Dermis blood vessel endothelial cell (primary cell): ENCODE data around the gene NDUFAF5. TPM values are rescaled to one million over a fixed set of nuclear protein-coding genes. Genes with fewer than 3 reads are reported as not detected.
A peak's percentile ranks its signal among the peaks of the same experiment; 100 is the strongest.
"Not testable (repeated sequence)": the region's sequence is repeated elsewhere in the genome, so short reads cannot be mapped to it uniquely, and the experiment has no call there.

Experiments used
- DNase-seq: peaks from one replicate; pipeline ENCODE4 v3.0.0; 2010
- total RNA-seq: library from RNA; depleted of rRNA; stranded (reverse); fragments of >200 nt; gene quantifications from 2 replicates; pipeline ENCODE4 v1.2.3, GENCODE V29; 2014

The NDUFAF5 gene
- 15.1 and 17.7 TPM in 2 replicates for total RNA-seq

GRCh38 chr20:13784893-13785715, at the start of gene NDUFAF5, which contains the start of gene ESF1:
Gene NDUFAF5, plus strand, starts transcription at chr20:13785028. Its CDS starts 41 bp downstream, at chr20:13785069.
Gene ESF1, minus strand, starts transcription at chr20:13784919. Its CDS starts 1,779 bp downstream, at chr20:13783140.
- peak; percentile 98 for DNase-seq

GRCh38 chr20:13735826-13736225, 49.0 kb upstream of the NDUFAF5 start:
- no peak for DNase-seq

- no peak for DNase-seq
These were observed 48.2 kb upstream of the NDUFAF5 start for GRCh38 chr20:13736436-13737191.

- not testable (repeated sequence) for DNase-seq
These were observed 46.6 kb upstream of the NDUFAF5 start for GRCh38 chr20:13738187-13738586.

- no peak for DNase-seq
These were observed 44.8 kb upstream of the NDUFAF5 start for GRCh38 chr20:13739731-13740649.

GRCh38 chr20:13741879-13742278, 42.9 kb upstream of the NDUFAF5 start:
- no peak for DNase-seq

- DNase-seq, result peak; percentile 49
These were observed 40.5 kb upstream of the NDUFAF5 start for GRCh38 chr20:13744352-13744751.

GRCh38 chr20:13745784-13746183, 39.0 kb upstream of the NDUFAF5 start:
- DNase-seq, result no peak

- no peak for DNase-seq
These were observed 35.0 kb upstream of the NDUFAF5 start for GRCh38 chr20:13749811-13750210.

- no peak for DNase-seq
These were observed 31.3 kb upstream of the NDUFAF5 start for GRCh38 chr20:13753436-13754036.

GRCh38 chr20:13755809-13756208, 29.0 kb upstream of the NDUFAF5 start:
- DNase-seq, result no peak

- no peak for DNase-seq
These were observed 28.3 kb upstream of the NDUFAF5 start for GRCh38 chr20:13756551-13756950.

- DNase-seq, result no peak
These were observed 25.9 kb upstream of the NDUFAF5 start for GRCh38 chr20:13758884-13759283.

- DNase-seq, result not testable (repeated sequence)
These were observed 24.3 kb upstream of the NDUFAF5 start for GRCh38 chr20:13760451-13760946.

- peak; percentile 76 for DNase-seq
These were observed 19.5 kb upstream of the NDUFAF5 start for GRCh38 chr20:13765299-13765698.

GRCh38 chr20:13765868-13766416, 18.9 kb upstream of the NDUFAF5 start:
- DNase-seq, result no peak

GRCh38 chr20:13770141-13770540, 14.7 kb upstream of the NDUFAF5 start:
- no peak for DNase-seq

GRCh38 chr20:13771853-13772453, 12.9 kb upstream of the NDUFAF5 start:
- peak; percentile 40 for DNase-seq

- peak; percentile 18 for DNase-seq
These were observed 12.3 kb upstream of the NDUFAF5 start for GRCh38 chr20:13772529-13772928.

- DNase-seq, result no peak
These were observed 9.0 kb upstream of the NDUFAF5 start for GRCh38 chr20:13775867-13776266.

GRCh38 chr20:13777171-13777601, 7.6 kb upstream of the NDUFAF5 start:
- peak; percentile 64 for DNase-seq
